ENCODE measurements around the gene DENND1B.

DNA sequence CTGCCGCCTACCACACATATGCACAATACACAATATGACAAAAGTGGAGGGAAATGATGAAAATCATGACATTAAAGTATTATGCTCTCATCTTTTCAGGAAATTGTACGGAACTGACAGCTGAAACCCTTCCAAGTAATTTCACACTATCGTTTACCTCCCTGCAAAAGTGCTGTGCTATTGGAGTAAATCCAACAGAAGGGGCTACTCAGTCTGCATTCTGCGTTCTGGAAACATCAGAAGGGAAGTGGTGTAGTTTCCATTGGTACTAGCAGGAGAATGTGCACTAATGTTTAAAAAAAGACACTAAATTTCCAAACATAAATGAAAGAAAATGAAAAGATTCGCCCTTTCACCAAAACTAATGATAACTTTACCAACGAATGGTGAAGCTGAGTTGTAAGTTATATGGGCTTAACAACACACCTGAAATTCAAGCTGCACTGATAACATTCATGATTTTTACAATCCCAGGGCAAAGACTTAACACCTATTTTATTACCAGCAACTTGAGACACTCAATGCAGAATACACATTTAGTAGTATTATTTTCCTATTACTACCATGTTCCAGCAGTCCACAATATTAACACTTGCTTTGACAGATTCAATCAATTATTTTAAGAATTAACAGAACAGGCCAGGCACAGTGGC is 3.2 kb downstream of the DENND1B start:
- TF ChIP-seq, protein P1, sequence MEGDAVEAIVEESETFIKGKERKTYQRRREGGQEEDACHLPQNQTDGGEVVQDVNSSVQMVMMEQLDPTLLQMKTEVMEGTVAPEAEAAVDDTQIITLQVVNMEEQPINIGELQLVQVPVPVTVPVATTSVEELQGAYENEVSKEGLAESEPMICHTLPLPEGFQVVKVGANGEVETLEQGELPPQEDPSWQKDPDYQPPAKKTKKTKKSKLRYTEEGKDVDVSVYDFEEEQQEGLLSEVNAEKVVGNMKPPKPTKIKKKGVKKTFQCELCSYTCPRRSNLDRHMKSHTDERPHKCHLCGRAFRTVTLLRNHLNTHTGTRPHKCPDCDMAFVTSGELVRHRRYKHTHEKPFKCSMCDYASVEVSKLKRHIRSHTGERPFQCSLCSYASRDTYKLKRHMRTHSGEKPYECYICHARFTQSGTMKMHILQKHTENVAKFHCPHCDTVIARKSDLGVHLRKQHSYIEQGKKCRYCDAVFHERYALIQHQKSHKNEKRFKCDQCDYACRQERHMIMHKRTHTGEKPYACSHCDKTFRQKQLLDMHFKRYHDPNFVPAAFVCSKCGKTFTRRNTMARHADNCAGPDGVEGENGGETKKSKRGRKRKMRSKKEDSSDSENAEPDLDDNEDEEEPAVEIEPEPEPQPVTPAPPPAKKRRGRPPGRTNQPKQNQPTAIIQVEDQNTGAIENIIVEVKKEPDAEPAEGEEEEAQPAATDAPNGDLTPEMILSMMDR (IDR thresholded peaks at IDR 0.05), result no peak
- TF ChIP-seq EZH2 (IDR thresholded peaks at IDR 0.05), result no peak

Data from neural progenitor cell (in vitro differentiated cells).